BJ (cell line): ENCODE data around the gene EMP1. TPM values are rescaled to one million over a fixed set of nuclear protein-coding genes. Genes with fewer than 3 reads are reported as not detected.

Source experiments
- CTCF ChIA-PET: fragments of 350-600 bp; formaldehyde crosslinking; extraction: SDS; loops from one replicate; lab custom pipeline; 2021; ENCODE audit warnings: antibody characterized with exemption, inconsistent platforms; lab: Yijun Ruan, JAX
- POLR2A ChIA-PET: fragments of 300-600 bp; sonication (Branson Sonifier 250); formaldehyde crosslinking; extraction: SDS; loops from one replicate; lab custom pipeline; 2021; ENCODE audit warnings: antibody characterized with exemption; lab: Charles Lee
- DNase-seq: peaks from one replicate; pipeline ENCODE4 v3.0.0-alpha.2; 2011; ENCODE audit warnings: low read depth
- H3K27me3 ChIP-seq: 2 replicates; pipeline ENCODE4 v1.6.0; 2011; ENCODE audit warnings: low read length; ENCODE audit not compliant: control insufficient read depth, insufficient read depth
- H3K36me3 ChIP-seq: 2 replicates; pipeline ENCODE4 v1.5.1; 2011; ENCODE audit warnings: low read length; ENCODE audit not compliant: control insufficient read depth, insufficient read depth
- H3K4me3 ChIP-seq: 2 replicates; pipeline ENCODE4 v1.5.1; 2011; ENCODE audit warnings: low read depth, mild to moderate bottlenecking, control low read depth, low read length
- CTCF ChIP-seq: IDR thresholded peaks from 2 replicates; pipeline ENCODE4 v1.5.1; 2011; ENCODE audit warnings: low read depth, mild to moderate bottlenecking, control low read depth, inconsistent platforms, low read length, moderate library complexity; ENCODE audit not compliant: insufficient read depth
- polyA plus RNA-seq: library from polyadenylated mRNA; depleted of rRNA; stranded (reverse); fragments of >200 nt; gene quantifications from 2 replicates; pipeline ENCODE4 v1.2.3, GENCODE V29; 2011

EMP1 gene
- polyA plus RNA-seq, 1 experiment, result 258 TPM

DNA sequence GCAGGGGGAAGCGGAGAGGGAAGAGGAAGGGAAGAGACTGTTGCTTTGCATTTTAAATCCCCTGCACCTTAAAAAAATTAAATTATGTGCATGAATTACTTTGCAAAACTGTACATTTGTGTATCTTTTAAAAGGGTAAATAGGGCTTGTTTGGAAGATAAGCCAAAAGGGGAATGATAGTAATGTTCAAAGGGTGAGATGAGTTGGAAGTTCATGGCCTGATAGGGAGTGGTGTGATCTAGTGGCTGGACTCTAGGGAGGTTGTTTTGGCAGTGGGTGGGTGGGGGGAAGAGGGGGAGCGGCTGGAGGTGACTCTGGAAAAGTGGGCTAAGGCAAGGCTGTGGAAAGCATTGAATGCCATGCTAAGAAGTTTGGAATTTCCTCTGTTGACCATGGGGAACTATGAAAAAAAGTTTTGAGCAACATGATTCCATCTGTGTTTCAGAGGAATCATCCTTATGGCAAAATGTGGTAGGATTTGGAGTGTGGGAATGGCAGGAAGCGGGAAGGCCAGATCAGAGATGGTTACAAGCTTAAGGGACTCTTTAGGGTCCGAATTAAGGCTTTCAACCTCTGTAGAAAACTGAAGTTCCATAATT, 25.5 kb upstream of the EMP1 start:
- no peak for TF ChIP-seq CTCF
- POLR2A ChIA-PET, result interaction anchor here (0.6 kb wide), 1 partner anchor 25 kb away, joined by 3 read pairs; no protein-coding TSS in a partner anchor
- Histone ChIP-seq H3K27me3 (no peaks in the 10 kb centered on the region), H3K4me3 (no peak overlapping the region), H3K36me3 (no peaks in the 10 kb centered on the region)
- CTCF ChIA-PET, result no interaction called here
- no peak for DNase-seq

DNA sequence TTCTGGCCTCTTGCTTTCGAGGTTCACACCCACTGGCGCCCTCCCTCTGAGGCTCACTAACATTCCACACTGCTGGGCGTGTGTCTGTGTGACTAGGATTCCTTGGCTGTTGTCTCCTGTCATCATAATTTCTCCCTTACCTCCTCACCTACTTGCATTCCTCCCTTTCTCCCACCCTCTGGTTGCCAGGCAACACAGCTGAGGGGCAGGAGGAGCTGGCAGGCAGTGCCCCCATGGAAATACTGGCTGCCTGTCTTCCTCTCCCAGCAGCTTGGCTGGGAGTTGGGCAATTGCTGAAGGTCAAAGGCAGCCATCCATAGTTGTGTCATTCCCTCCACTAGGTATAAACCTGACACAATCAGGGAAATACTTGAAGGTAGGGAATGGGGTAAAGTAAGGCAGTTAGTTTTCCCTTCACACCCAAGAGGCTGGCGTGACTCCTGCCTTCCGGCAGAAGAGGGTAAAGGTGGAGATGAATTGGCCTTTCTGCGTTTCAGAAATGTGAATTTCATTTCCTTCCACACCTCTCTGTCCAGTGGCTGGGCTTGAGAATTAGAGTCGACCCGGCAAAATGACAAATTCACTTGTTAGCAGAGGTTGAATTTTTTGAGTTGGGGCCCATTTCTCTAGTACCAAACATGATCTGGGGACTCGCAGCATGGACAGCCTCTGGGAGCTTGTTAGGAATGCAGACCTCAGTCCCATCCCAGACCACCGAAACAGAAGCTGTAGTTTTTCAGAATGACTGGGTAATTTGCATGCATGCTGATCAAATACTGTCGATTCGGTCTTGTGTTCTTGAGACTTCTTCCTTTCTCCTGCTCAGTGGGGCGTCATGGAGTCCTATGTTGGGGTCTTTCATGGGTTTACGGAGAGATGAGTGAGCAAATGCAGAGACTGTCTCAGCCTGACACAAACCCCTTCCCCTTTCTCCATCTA, 24.3 kb upstream of the EMP1 start:
- POLR2A ChIA-PET, result interaction anchor here (0.6 to 1.4 kb wide), 2 partner anchors 24 to 34 kb away, joined by 3 read pairs; no protein-coding TSS in a partner anchor
- H3K36me3 ChIP-seq, result no peaks in the 10 kb centered on the region
- no peaks in the 10 kb centered on the region for H3K27me3 ChIP-seq
- H3K4me3 ChIP-seq, result no peak overlapping the region
- no peak for DNase-seq
- CTCF ChIA-PET, result interaction anchor here (0.6 to 3.0 kb wide), 5 partner anchors 9 to 72 kb away, joined by 3 to 8 read pairs (median 4); no protein-coding TSS in a partner anchor
- no peak for TF ChIP-seq CTCF

DNA sequence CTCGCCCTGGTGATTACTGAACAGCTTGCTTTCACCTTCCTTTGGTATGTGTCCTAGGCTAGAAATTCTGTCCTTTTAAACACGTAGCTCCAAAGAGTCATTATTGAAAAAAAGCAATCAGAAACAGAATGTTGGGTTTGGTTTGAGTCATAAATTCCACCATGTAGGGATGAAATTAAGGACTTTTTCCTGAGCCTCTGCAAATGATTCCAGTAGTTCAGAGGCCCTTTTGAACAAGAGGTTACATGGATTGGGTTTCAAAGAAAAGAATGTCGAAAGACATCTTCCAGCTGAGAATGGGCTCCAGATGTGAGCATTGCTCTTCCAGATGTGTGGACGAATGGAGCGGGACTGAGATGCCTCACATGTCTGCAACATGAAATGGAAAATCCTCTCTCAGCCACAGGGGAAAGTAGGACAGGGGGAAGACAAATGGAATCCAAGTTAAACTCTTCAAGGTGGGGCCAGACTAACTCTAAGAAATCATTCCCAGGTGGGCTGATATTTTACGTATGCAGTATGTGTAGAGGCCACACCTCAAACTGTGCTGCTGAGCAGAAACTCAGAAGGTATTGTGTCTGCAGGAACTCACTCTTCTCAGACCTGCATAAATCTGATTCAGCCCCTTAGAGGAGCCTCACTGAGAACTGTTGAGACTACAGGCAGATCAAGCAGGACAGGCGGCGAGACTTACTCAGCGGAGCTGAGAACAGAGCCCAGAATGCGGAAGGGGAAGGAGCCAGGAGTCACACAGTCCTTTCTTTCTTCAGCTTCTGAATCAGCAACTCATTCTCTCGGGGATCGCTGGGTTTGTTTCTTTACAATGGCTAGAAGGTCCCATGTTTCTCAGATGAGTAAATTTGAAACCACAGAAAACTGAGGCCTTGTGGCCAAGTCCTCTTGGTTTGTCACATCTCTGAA, 23.3 kb upstream of the EMP1 start:
- H3K4me3 ChIP-seq, result no peak overlapping the region
- DNase-seq, result peak; percentile 88
- ChIA-PET POLR2A (interaction anchor here (1.4 kb wide), 1 partner anchor 33 kb away, joined by 3 read pairs; no protein-coding TSS in a partner anchor), CTCF (interaction anchor here (0.6 to 3.0 kb wide), 6 partner anchors 8 to 73 kb away, joined by 3 to 8 read pairs (median 4); no protein-coding TSS in a partner anchor)
- H3K36me3 ChIP-seq, result no peaks in the 10 kb centered on the region
- TF ChIP-seq CTCF, result no peak
- H3K27me3 ChIP-seq, result no peaks in the 10 kb centered on the region

DNA sequence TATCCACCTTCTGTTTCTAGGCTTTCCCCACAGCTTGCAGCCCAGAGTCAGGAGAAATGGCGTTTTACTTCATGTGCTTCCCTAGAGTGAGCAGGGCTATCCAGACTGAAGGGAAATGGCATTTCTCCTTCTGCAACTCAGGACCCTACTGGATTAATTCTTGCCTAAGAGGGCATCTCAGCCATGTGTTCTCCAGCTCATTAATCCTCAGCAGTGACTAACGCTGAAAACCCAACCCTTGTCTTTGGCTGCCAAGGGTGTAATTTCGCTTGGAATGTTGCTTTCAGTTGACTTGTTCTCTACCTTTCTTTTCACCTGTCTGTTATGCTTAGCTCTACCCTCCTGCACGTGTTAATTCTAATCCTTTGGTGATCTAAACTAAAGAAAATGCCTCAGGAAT, 21.0 kb upstream of the EMP1 start:
- Histone ChIP-seq H3K36me3 (no peaks in the 10 kb centered on the region), H3K27me3 (no peaks in the 10 kb centered on the region), H3K4me3 (no peak overlapping the region)
- DNase-seq, result no peak
- ChIA-PET CTCF (interaction anchor here (0.6 to 3.0 kb wide), 4 partner anchors 15 to 79 kb away, joined by 3 to 8 read pairs (median 4); no protein-coding TSS in a partner anchor), POLR2A (no interaction called here)
- TF ChIP-seq CTCF, result no peak
